HUES6 (cell line): ENCODE measurements around the gene LIG3.
"Not testable (repeated sequence)": the region's sequence is repeated elsewhere in the genome, so short reads cannot be mapped to it uniquely, and the experiment has no call there.

Source experiments
- H3K27ac ChIP-seq: 2 replicates; pipeline ENCODE4 v1.7.0; 2013; ENCODE audit warnings: low read depth, mild to moderate bottlenecking, low read length, inconsistent platforms
- H3K27me3 ChIP-seq: 2 replicates; pipeline ENCODE4 v1.6.1; 2013; ENCODE audit warnings: low read length; ENCODE audit not compliant: control insufficient read depth, insufficient read depth
- H3K36me3 ChIP-seq: 2 replicates; pipeline ENCODE4 v1.6.1; 2013; ENCODE audit warnings: low read length; ENCODE audit not compliant: control insufficient read depth, insufficient read depth
- H3K4me1 ChIP-seq: 2 replicates; pipeline ENCODE4 v1.6.1; 2013; ENCODE audit warnings: low read length; ENCODE audit not compliant: control insufficient read depth, insufficient read depth
- H3K4me3 ChIP-seq: 2 replicates; pipeline ENCODE4 v1.5.1; 2013; ENCODE audit warnings: low read depth, low read length
- H3K9ac ChIP-seq: one replicate; pipeline ENCODE4 v1.6.1; 2013; ENCODE audit warnings: mild to moderate bottlenecking, low read length
- H3K9me3 ChIP-seq: 2 replicates; pipeline ENCODE4 v1.6.1; 2013; ENCODE audit warnings: low read depth, low read length; ENCODE audit not compliant: control insufficient read depth, insufficient read depth

LIG3 gene

GRCh38 chr17:35000965-35001364, 20.7 kb downstream of the LIG3 start:
- not testable (repeated sequence) for H3K27ac ChIP-seq
- peaks cover 96% of the 10 kb centered on the region for H3K36me3 ChIP-seq

DNA sequence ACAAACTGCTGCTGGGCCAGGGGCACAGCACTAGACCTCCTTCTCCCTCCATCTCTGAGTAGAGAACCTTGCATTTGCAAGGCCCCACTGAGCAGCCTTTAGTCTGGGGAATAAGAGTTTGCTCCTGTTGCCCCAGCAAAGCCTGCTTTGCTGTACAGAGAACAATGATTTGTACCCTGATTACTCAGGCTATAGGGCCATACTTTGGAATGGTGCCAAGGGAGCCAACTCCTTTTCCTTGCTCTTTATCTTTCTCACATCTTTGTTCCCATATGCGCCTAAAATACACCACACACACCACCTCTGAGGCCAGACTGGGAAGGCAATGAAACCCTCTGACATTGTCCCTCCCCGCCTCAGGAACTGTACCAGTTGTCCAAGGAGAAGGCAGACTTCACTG, 21.2 kb downstream of the LIG3 start:
- H3K27me3 ChIP-seq = no peaks in the 10 kb centered on the region
- no peak overlapping the region for H3K27ac ChIP-seq
- no peaks in the 10 kb centered on the region for H3K9me3 ChIP-seq
- H3K4me1 ChIP-seq = no peaks in the 10 kb centered on the region
- H3K36me3 ChIP-seq = peaks cover 96% of the 10 kb centered on the region
- no peak overlapping the region for H3K4me3 ChIP-seq
- H3K9ac ChIP-seq = no peak overlapping the region

More at GRCh38 chr17:35000965-35001364, 20.7 kb downstream of the LIG3 start:
- H3K4me3 ChIP-seq, H3K27me3 ChIP-seq, H3K4me1 ChIP-seq, H3K9ac ChIP-seq, H3K9me3 ChIP-seq: not testable (repeated sequence)

GRCh38 chr17:35002876-35003551, 22.7 kb downstream of the LIG3 start:
- Histone ChIP-seq H3K9ac (no peak overlapping the region), H3K4me1 (no peaks in the 10 kb centered on the region), H3K27ac (no peak overlapping the region), H3K36me3 (peaks cover 94% of the 10 kb centered on the region), H3K27me3 (no peaks in the 10 kb centered on the region), H3K4me3 (no peak overlapping the region), H3K9me3 (no peaks in the 10 kb centered on the region)

GRCh38 chr17:35003778-35004177, 23.5 kb downstream of the LIG3 start:
- Histone ChIP-seq H3K4me3 (no peak overlapping the region), H3K9ac (no peak overlapping the region), H3K27ac (no peak overlapping the region), H3K9me3 (no peaks in the 10 kb centered on the region), H3K27me3 (no peaks in the 10 kb centered on the region), H3K4me1 (no peaks in the 10 kb centered on the region), H3K36me3 (peaks cover 90% of the 10 kb centered on the region)

- Histone ChIP-seq H3K27ac (no peak overlapping the region), H3K4me3 (no peak overlapping the region), H3K9me3 (no peaks in the 10 kb centered on the region), H3K27me3 (no peaks in the 10 kb centered on the region), H3K36me3 (peaks cover 80% of the 10 kb centered on the region), H3K9ac (no peak overlapping the region), H3K4me1 (no peaks in the 10 kb centered on the region)
These were observed 26.0 kb downstream of the LIG3 start for GRCh38 chr17:35006345-35006744.

DNA sequence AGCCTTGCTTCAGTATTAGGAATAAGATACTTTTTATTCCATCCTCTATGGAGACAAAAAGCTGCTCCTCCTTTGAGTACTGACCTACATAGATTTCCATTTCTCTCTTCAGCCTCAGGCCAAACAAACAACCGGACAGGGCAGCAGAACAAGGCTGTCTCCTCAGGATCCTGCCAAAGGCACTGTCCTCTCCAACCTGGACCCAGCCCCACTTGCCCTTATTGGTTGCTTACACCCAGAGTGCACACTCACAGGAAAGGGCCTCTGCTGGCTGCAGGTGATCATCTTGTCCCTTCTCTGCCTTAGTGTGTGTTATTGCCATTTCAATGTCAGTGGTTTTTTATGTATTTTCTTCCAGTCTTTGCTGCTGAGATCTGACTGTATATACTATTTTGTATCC, 26.6 kb downstream of the LIG3 start:
- no peak overlapping the region for H3K27ac ChIP-seq
- no peak overlapping the region for H3K4me3 ChIP-seq
- peaks cover 79% of the 10 kb centered on the region for H3K36me3 ChIP-seq
- H3K27me3 ChIP-seq = no peaks in the 10 kb centered on the region
- no peaks in the 10 kb centered on the region for H3K9me3 ChIP-seq
- no peak overlapping the region for H3K9ac ChIP-seq
- peaks cover 4% of the 10 kb centered on the region; the same call in 1 of the 2 replicates for H3K4me1 ChIP-seq

- peaks cover 5% of the 10 kb centered on the region; the same call in 1 of the 2 replicates for H3K4me1 ChIP-seq
- no peak overlapping the region for H3K4me3 ChIP-seq
- peaks cover 73% of the 10 kb centered on the region for H3K36me3 ChIP-seq
- H3K9me3 ChIP-seq = no peaks in the 10 kb centered on the region
- H3K27me3 ChIP-seq = no peaks in the 10 kb centered on the region
- no peak overlapping the region for H3K27ac ChIP-seq
- H3K9ac ChIP-seq = no peak overlapping the region
These were observed 29.8 kb downstream of the LIG3 start for GRCh38 chr17:35010093-35010492.

DNA sequence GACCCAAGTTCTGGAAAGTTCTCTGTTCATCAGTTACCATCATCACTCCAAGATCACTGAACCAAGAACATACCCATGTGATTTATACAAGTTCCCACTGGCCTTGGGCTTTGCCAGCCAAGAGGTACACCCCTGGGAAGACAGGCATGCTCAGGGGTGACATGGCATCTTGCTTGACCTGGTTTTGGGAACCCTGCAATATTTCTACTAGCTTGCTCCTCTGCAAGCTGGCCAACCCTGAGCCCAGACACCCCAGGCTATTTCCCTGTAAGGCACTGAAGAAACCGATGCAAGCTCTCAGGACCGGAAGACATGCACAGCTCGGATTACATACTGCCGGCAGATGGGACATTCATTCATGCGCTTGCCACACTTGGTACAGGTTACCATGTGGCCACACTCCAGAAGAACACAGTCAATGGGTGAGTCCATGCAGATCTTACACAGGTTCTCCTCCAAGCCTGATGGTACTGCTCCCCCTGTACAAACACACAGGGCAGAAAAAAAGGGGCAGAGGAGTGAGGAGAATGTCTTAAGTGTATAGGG, 31.4 kb downstream of the LIG3 start:
- H3K4me3 ChIP-seq = no peak overlapping the region
- H3K27ac ChIP-seq = no peak overlapping the region
- H3K27me3 ChIP-seq = no peaks in the 10 kb centered on the region
- peaks cover 5% of the 10 kb centered on the region; the same call in 1 of the 2 replicates for H3K4me1 ChIP-seq
- no peak overlapping the region for H3K9ac ChIP-seq
- no peaks in the 10 kb centered on the region for H3K9me3 ChIP-seq
- peaks cover 74% of the 10 kb centered on the region for H3K36me3 ChIP-seq

- Histone ChIP-seq H3K36me3 (peaks cover 48% of the 10 kb centered on the region), H3K27me3 (no peaks in the 10 kb centered on the region), H3K27ac (no peak overlapping the region), H3K4me1 (peaks cover 5% of the 10 kb centered on the region; the same call in 1 of the 2 replicates), H3K4me3 (no peak overlapping the region), H3K9ac (no peak overlapping the region), H3K9me3 (no peaks in the 10 kb centered on the region)
These were observed 36.1 kb downstream of the LIG3 start for GRCh38 chr17:35016369-35016768.

GRCh38 chr17:35017021-35017420, 36.7 kb downstream of the LIG3 start:
- no peak overlapping the region for H3K9ac ChIP-seq
- no peak overlapping the region for H3K4me3 ChIP-seq
- H3K9me3 ChIP-seq = no peaks in the 10 kb centered on the region
- H3K27ac ChIP-seq = no peak overlapping the region
- H3K27me3 ChIP-seq = no peaks in the 10 kb centered on the region
- H3K36me3 ChIP-seq = peaks cover 42% of the 10 kb centered on the region
- peaks cover under 1% of the 10 kb centered on the region; the same call in 1 of the 2 replicates for H3K4me1 ChIP-seq

DNA sequence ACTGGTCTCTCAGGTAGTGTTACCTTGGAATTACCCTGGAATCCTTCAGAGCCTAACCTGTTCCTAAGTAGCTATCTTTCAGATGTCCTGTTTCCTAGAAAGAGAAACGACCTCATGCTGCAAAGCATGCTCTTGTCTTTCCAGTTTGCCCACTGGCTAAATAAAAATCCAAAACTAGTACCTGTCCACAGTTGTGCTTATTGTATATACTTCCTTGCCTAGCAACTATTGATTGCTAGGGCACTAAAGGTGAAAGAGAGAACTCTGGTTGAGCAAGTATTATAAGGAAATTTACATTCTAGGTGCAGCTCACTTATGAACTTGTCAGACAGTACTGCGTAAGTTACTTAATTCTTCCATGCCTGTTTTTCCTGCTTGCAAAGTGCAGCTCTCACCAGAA, 38.5 kb downstream of the LIG3 start:
- Histone ChIP-seq H3K27me3 (no peaks in the 10 kb centered on the region), H3K36me3 (peaks cover 33% of the 10 kb centered on the region), H3K4me1 (no peaks in the 10 kb centered on the region), H3K27ac (no peak overlapping the region), H3K4me3 (no peak overlapping the region), H3K9me3 (no peaks in the 10 kb centered on the region), H3K9ac (no peak overlapping the region)
